Large intestine (tissue), 3 donors: ENCODE measurements around the gene HOMEZ. TPM values are rescaled to one million over a fixed set of nuclear protein-coding genes. Genes with fewer than 3 reads are reported as not detected.
"Not testable (repeated sequence)": the region's sequence is repeated elsewhere in the genome, so short reads cannot be mapped to it uniquely, and the experiment has no call there.

Experiments
- DNase-seq, 2 donors: peaks; one replicate each; pipeline versions ENCODE4 v3.0.0 to v3.0.0-alpha.2; 2013
- H3K27ac ChIP-seq: one replicate; pipeline ENCODE4 v1.5.1; 2013; ENCODE audit warnings: low read length
- H3K27me3 ChIP-seq: 2 replicates; pipeline ENCODE4 v1.6.1; 2013; ENCODE audit warnings: low read length; ENCODE audit not compliant: control insufficient read depth, insufficient read depth
- H3K36me3 ChIP-seq: 2 replicates; pipeline ENCODE4 v1.6.1; 2013; ENCODE audit warnings: low read length; ENCODE audit not compliant: control insufficient read depth, insufficient read depth
- H3K4me1 ChIP-seq: one replicate; pipeline ENCODE4 v1.6.1; 2013; ENCODE audit warnings: low read length; ENCODE audit not compliant: control insufficient read depth, insufficient read depth
- H3K4me3 ChIP-seq: one replicate; pipeline ENCODE4 v1.5.1; 2013; ENCODE audit warnings: low read length
- H3K9me3 ChIP-seq: one replicate; pipeline ENCODE4 v1.6.1; 2013; ENCODE audit warnings: mild to moderate bottlenecking, low read depth, low read length, moderate library complexity; ENCODE audit not compliant: control insufficient read depth
- WGBS: methylation state at CpG from one replicate; pipeline ENCODE4 v1.1.5; 2013; ENCODE audit warnings: low lambda C conversion rate; ENCODE audit not compliant: insufficient coverage; 5-methylcytosine and 5-hydroxymethylcytosine counted together
- polyA plus RNA-seq: library from polyadenylated mRNA; unstranded; fragments of 120-200 nt; gene quantifications from one replicate; pipeline ENCODE4 v1.2.1, GENCODE V29; 2013

The HOMEZ gene
- polyA plus RNA-seq, 1 donor = 15.7 TPM

GRCh38 chr14:23242076-23242475 is 43.9 kb downstream of the HOMEZ start:
- no CpG with 5 or more reads among the region's 3 CpGs for WGBS
- Histone ChIP-seq H3K4me3 (no peak overlapping the region), H3K36me3 (no peaks in the 10 kb centered on the region), H3K9me3 (no peaks in the 10 kb centered on the region), H3K27ac (no peak overlapping the region), H3K4me1 (peaks cover 22% of the 10 kb centered on the region), H3K27me3 (no peaks in the 10 kb centered on the region)
- DNase-seq = no peak

- DNase-seq, H3K4me3 ChIP-seq, H3K9me3 ChIP-seq, H3K36me3 ChIP-seq, H3K27ac ChIP-seq, H3K27me3 ChIP-seq: not testable (repeated sequence)
- peaks cover 22% of the 10 kb centered on the region for H3K4me1 ChIP-seq
- 86% methylated on average over 1 of the region's 7 CpGs for WGBS
Measured at GRCh38 chr14:23241061-23241715, 44.7 kb downstream of the HOMEZ start.

- no peaks in the 10 kb centered on the region for H3K9me3 ChIP-seq
- H3K4me3 ChIP-seq = no peak overlapping the region
- peaks cover 16% of the 10 kb centered on the region for H3K4me1 ChIP-seq
- no peak for DNase-seq
- H3K27me3 ChIP-seq = no peaks in the 10 kb centered on the region
- H3K36me3 ChIP-seq = no peaks in the 10 kb centered on the region
- WGBS = 83% methylated on average over 1 of the region's 1 CpG
- H3K27ac ChIP-seq = no peak overlapping the region
Measured at GRCh38 chr14:23240661-23241060, 45.3 kb downstream of the HOMEZ start.

- Histone ChIP-seq H3K4me3 (peak within 1 kb of the TSS; percentile 43), H3K36me3 (no peaks in the 10 kb centered on the region), H3K27ac (peak within 1 kb of the TSS; percentile 58), H3K4me1 (peaks cover 3% of the 10 kb centered on the region), H3K27me3 (no peaks in the 10 kb centered on the region), H3K9me3 (no peaks in the 10 kb centered on the region)
- peak; percentile 86 to 90 for DNase-seq
- WGBS = no CpG with 5 or more reads among the region's 39 CpGs
Measured at GRCh38 chr14:23237772-23238594, 47.9 kb downstream of the HOMEZ start, which contains the start of gene RNF212B. Gene RNF212B (plus strand): TSS chr14:23237936. CDS start chr14:23240346, 2,410 bp downstream.

GRCh38 chr14:23232241-23232808 is 53.6 kb downstream of the HOMEZ start:
- WGBS = no CpG with 5 or more reads among the region's 38 CpGs
- not testable (repeated sequence) for DNase-seq, H3K27ac ChIP-seq, H3K4me1 ChIP-seq, H3K4me3 ChIP-seq, H3K36me3 ChIP-seq, H3K27me3 ChIP-seq, H3K9me3 ChIP-seq

GRCh38 chr14:23228812-23229211 is 57.1 kb downstream of the HOMEZ start:
- no CpG with 5 or more reads among the region's 1 CpG for WGBS
- Histone ChIP-seq H3K9me3 (peaks cover 10% of the 10 kb centered on the region), H3K27ac (no peak overlapping the region), H3K36me3 (no peaks in the 10 kb centered on the region), H3K4me3 (no peak overlapping the region), H3K4me1 (no peaks in the 10 kb centered on the region), H3K27me3 (no peaks in the 10 kb centered on the region)
- no peak for DNase-seq

GRCh38 chr14:23227566-23227965 is 58.4 kb downstream of the HOMEZ start:
- no peak for DNase-seq
- Histone ChIP-seq H3K36me3 (no peaks in the 10 kb centered on the region), H3K4me1 (no peaks in the 10 kb centered on the region), H3K27ac (no peak overlapping the region), H3K4me3 (no peak overlapping the region), H3K27me3 (no peaks in the 10 kb centered on the region), H3K9me3 (peaks cover 10% of the 10 kb centered on the region)
- WGBS = no CpG with 5 or more reads among the region's 4 CpGs

- not testable (repeated sequence) for H3K27ac ChIP-seq, H3K4me1 ChIP-seq, H3K9me3 ChIP-seq, H3K4me3 ChIP-seq, H3K36me3 ChIP-seq, H3K27me3 ChIP-seq, DNase-seq
- WGBS = no CpG with 5 or more reads among the region's 1 CpG
Measured at GRCh38 chr14:23224958-23225357, 61.0 kb downstream of the HOMEZ start.

Other genes with a start within 250 kb of the HOMEZ start
- gene PSMB11, start 243.9 kb downstream of the HOMEZ start, polyA plus RNA-seq = not detected
- gene CDH24, start 228.6 kb downstream of the HOMEZ start, polyA plus RNA-seq = 10.5 TPM
- 225 TPM for gene ACIN1, start 191.0 kb downstream of the HOMEZ start, polyA plus RNA-seq
- gene C14orf119, start 190.6 kb downstream of the HOMEZ start, polyA plus RNA-seq = 60.9 TPM
- 0.01 TPM for gene CIROP, start 181.1 kb downstream of the HOMEZ start, polyA plus RNA-seq
- gene CEBPE, start 166.9 kb downstream of the HOMEZ start, polyA plus RNA-seq = 0.07 TPM
- 94.4 TPM for gene SLC7A8, start 102.5 kb downstream of the HOMEZ start, polyA plus RNA-seq
- gene RNF212B, start 48.2 kb downstream of the HOMEZ start, polyA plus RNA-seq = 0.34 TPM
- 27.3 TPM for gene PPP1R3E, start 16.7 kb upstream of the HOMEZ start, polyA plus RNA-seq
- 53.8 TPM for gene BCL2L2, start 20.7 kb upstream of the HOMEZ start, polyA plus RNA-seq
- 199 TPM for gene PABPN1, start 35.3 kb upstream of the HOMEZ start, polyA plus RNA-seq
- 46.9 TPM for gene SLC22A17, start 66.8 kb upstream of the HOMEZ start, polyA plus RNA-seq
- gene EFS, start 79.0 kb upstream of the HOMEZ start, polyA plus RNA-seq = 19.0 TPM
- not detected for gene IL25, start 86.7 kb upstream of the HOMEZ start, polyA plus RNA-seq
- gene CMTM5, start 90.9 kb upstream of the HOMEZ start, polyA plus RNA-seq = 3.4 TPM
- 0.03 TPM for gene MYH6, start 122.1 kb upstream of the HOMEZ start, polyA plus RNA-seq
- 0.91 TPM for gene MYH7, start 149.5 kb upstream of the HOMEZ start, polyA plus RNA-seq
- 48.3 TPM for gene NGDN, start 183.6 kb upstream of the HOMEZ start, polyA plus RNA-seq